AG09319 (cell line): ENCODE results near the gene KRT84.

Experiments
- DNase-seq: peaks from one replicate; pipeline ENCODE4 v3.0.0-alpha.2; 2010; ENCODE audit warnings: low read depth; ENCODE audit errors: extremely low read depth
- CTCF ChIP-seq: IDR thresholded peaks from 2 replicates; pipeline ENCODE4 v1.5.1; 2011; ENCODE audit warnings: low read depth, mild to moderate bottlenecking, inconsistent platforms, low read length, moderate library complexity

KRT84 gene

DNA sequence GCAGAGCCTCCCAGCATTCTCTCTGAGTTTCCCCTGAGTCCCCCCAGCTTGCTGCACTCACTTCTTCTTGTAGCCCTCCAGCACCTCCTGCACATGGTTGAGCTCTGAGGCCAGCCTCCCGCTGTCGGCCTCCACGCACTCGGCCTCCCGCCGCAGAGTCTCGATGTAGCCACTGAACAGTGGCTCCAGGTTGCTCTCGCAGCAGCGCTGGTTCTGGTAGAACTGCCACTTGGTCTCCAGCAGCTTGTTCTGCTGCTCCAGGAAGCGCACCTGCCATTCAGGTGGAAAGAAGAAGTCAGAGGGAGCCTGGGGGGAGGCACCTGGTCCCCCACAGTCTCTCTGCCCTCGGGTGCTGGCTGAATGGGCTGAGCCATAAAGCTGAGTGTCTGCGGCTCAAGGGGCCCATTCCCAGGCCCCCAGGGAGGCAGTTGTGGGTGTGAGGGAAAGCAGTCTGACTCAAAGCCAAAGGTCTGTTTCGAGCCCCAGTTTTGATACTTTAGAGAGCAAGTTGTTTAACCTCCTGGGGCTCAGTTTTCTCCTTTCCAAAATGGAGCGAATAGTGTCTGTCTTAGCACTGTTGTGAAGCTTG is 20.5 kb downstream of the KRT84 start:
- no peak for TF ChIP-seq CTCF
- no peak for DNase-seq

- no peak for TF ChIP-seq CTCF
- no peak for DNase-seq
These were observed 21.4 kb downstream of the KRT84 start for GRCh38 chr12:52364061-52364460.

GRCh38 chr12:52363111-52363679 is 22.3 kb downstream of the KRT84 start:
- no peak for TF ChIP-seq CTCF
- DNase-seq = no peak

- no peak for DNase-seq
- TF ChIP-seq CTCF = no peak; the same call in 1 of the 2 replicates
These were observed 23.2 kb downstream of the KRT84 start for GRCh38 chr12:52362118-52362726.

DNA sequence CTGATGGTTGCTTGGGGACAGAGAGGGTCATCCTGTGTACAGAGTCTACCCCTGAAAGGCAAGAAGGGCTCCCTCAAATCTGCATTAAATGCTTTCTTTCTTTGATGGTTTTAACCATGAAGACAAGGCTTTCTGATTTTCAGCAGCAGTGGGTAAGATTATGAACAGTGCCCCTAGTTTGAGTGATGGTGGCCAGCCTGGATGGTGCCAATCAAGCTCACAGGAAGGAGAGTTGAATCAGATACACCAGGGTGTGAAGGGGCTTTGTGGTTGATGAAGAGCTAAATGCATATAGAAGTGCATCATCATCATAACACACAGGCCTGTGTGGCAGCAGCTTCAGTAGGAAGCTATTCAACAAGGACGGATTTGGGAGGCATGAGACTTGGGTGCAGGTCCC is 23.9 kb downstream of the KRT84 start:
- DNase-seq = no peak
- no peak for TF ChIP-seq CTCF

- DNase-seq = no peak
- no peak for TF ChIP-seq CTCF
These were observed 24.7 kb downstream of the KRT84 start for GRCh38 chr12:52360663-52361271.

- DNase-seq = no peak
- TF ChIP-seq CTCF = no peak
These were observed 25.3 kb downstream of the KRT84 start for GRCh38 chr12:52360106-52360662.
